Panc1 (cell line): ENCODE results near the gene C11orf98. TPM values are rescaled to one million over a fixed set of nuclear protein-coding genes. Genes with fewer than 3 reads are reported as not detected.

Experiments
- ATAC-seq: fragments of 200-7000 bp; cut with Tn5 transposase; 2 replicates; pipeline ENCODE4 v1.9.1; 2020; ENCODE audit warnings: mild to moderate bottlenecking, moderate library complexity
- BruUV-seq: library from RNA; stranded (reverse); fragments of 400-500 nt; replicated peaks from 2 replicates; lab custom pipeline; 2021; lab: Mats Ljungman, UMichigan
- CTCF ChIA-PET: fragments of 300-600 bp; sonication (Branson Sonifier 250); formaldehyde crosslinking; loops from one replicate; lab custom pipeline; 2022; ENCODE audit warnings: antibody characterized with exemption; lab: Charles Lee
- POLR2A ChIA-PET: fragments of 300-600 bp; sonication (Branson Sonifier 250); formaldehyde crosslinking; loops from one replicate; lab custom pipeline; 2022; ENCODE audit warnings: antibody characterized with exemption; lab: Charles Lee
- DNase-seq: peaks from one replicate; pipeline ENCODE4 v3.0.0-alpha.2; 2010; ENCODE audit warnings: low read depth, low spot score
- H3K27ac ChIP-seq: 2 replicates; pipeline ENCODE4 v1.5.1; 2011; ENCODE audit warnings: mild to moderate bottlenecking, low read length, inconsistent platforms
- H3K27me3 ChIP-seq: fragments of 200-500 bp; sonication (Bioruptor generic); 2 replicates; pipeline ENCODE4 v1.6.0; 2014; ENCODE audit warnings: low read length, inconsistent platforms; ENCODE audit not compliant: control insufficient read depth, insufficient read depth
- H3K36me3 ChIP-seq: fragments of 200-500 bp; sonication (Bioruptor generic); 2 replicates; pipeline ENCODE4 v1.5.1; 2014; ENCODE audit warnings: inconsistent platforms, mild to moderate bottlenecking, low read length, moderate library complexity; ENCODE audit not compliant: control insufficient read depth, insufficient read depth
- H3K4me1 ChIP-seq: 2 replicates; pipeline ENCODE4 v1.5.1; 2011; ENCODE audit warnings: inconsistent platforms, mild to moderate bottlenecking, low read length, moderate library complexity; ENCODE audit not compliant: control insufficient read depth, insufficient read depth
- H3K4me3 ChIP-seq, 2 experiments: 2 replicates each; pipeline ENCODE4 v1.5.1; 2011 to 2012; ENCODE audit warnings: low read depth in 2 of 2, low read length in 2 of 2, mild to moderate bottlenecking in 2 of 2, inconsistent platforms in 1 of 2, moderate library complexity in 1 of 2
- H3K9me3 ChIP-seq: fragments of 200-500 bp; sonication (Bioruptor generic); 2 replicates; pipeline ENCODE4 v1.5.1; 2014; ENCODE audit warnings: low read depth, mild to moderate bottlenecking, inconsistent platforms, low read length, moderate library complexity; ENCODE audit not compliant: control insufficient read depth, insufficient read depth
- POLR2AphosphoS5 ChIP-seq: IDR thresholded peaks from 2 replicates; pipeline ENCODE4 v1.6.1; 2012; ENCODE audit warnings: mild to moderate bottlenecking, low read depth, low read length, moderate library complexity
- SIN3A ChIP-seq: IDR thresholded peaks from 2 replicates; pipeline ENCODE4 v1.6.1; 2012; ENCODE audit warnings: low read depth, mild to moderate bottlenecking, low read length, moderate library complexity, borderline replicate concordance; ENCODE audit not compliant: insufficient read depth
- TCF7L2 ChIP-seq: IDR thresholded peaks from 2 replicates; pipeline ENCODE4 v1.6.1; 2011; ENCODE audit warnings: mild to moderate bottlenecking, low read depth, low read length, inconsistent platforms
- in situ Hi-C: cut with HindIII; loops from 2 replicates; pipeline ENCODE4 v1.10.0; 2016; ENCODE audit warnings: low sequenced_read_pairs, low pct_unique_long_range_greater_than_20kb
- intact Hi-C: fragments of 100-400 bp; cut with micrococcal nuclease; formaldehyde crosslinking; loops from one replicate; pipeline ENCODE4 v1.10.0; 2022; ENCODE audit not compliant: unreplicated experiment
- total RNA-seq: library from RNA; stranded (reverse); gene quantifications from one replicate; pipeline ENCODE4 v1.2.1, GENCODE V29; 2021; ENCODE audit not compliant: unreplicated experiment
- TF ChIP-seq, protein P1 (sequence below), 2 experiments: IDR thresholded peaks; 2 replicates each; pipeline ENCODE4 v1.6.1; 2011 to 2012; ENCODE audit warnings: low read depth in 2 of 2, control low read depth in 1 of 2, low read length in 1 of 2, mild to moderate bottlenecking in 1 of 2, moderate library complexity in 1 of 2; ENCODE audit not compliant: insufficient read depth in 1 of 2
- TF ChIP-seq, protein P2 (sequence below): fragments of 450-650 bp; IDR thresholded peaks from 2 replicates; pipeline ENCODE4 v1.5.1; 2017; ENCODE audit warnings: mild to moderate bottlenecking

Gene C11orf98
- total RNA-seq, 1 experiment from 2014 or later: 96.7 TPM

GRCh38 chr11:62622476-62623089 is 42.4 kb downstream of the C11orf98 start:
- TF ChIP-seq TCF7L2: no peak
- TF ChIP-seq, protein P1, sequence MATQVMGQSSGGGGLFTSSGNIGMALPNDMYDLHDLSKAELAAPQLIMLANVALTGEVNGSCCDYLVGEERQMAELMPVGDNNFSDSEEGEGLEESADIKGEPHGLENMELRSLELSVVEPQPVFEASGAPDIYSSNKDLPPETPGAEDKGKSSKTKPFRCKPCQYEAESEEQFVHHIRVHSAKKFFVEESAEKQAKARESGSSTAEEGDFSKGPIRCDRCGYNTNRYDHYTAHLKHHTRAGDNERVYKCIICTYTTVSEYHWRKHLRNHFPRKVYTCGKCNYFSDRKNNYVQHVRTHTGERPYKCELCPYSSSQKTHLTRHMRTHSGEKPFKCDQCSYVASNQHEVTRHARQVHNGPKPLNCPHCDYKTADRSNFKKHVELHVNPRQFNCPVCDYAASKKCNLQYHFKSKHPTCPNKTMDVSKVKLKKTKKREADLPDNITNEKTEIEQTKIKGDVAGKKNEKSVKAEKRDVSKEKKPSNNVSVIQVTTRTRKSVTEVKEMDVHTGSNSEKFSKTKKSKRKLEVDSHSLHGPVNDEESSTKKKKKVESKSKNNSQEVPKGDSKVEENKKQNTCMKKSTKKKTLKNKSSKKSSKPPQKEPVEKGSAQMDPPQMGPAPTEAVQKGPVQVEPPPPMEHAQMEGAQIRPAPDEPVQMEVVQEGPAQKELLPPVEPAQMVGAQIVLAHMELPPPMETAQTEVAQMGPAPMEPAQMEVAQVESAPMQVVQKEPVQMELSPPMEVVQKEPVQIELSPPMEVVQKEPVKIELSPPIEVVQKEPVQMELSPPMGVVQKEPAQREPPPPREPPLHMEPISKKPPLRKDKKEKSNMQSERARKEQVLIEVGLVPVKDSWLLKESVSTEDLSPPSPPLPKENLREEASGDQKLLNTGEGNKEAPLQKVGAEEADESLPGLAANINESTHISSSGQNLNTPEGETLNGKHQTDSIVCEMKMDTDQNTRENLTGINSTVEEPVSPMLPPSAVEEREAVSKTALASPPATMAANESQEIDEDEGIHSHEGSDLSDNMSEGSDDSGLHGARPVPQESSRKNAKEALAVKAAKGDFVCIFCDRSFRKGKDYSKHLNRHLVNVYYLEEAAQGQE (IDR thresholded peaks at IDR 0.05; ENCODE audit: insufficient read depth in 1 of 2, low read depth in 2 of 2, low read length in 1 of 2): no peak
- TF ChIP-seq, protein P2, sequence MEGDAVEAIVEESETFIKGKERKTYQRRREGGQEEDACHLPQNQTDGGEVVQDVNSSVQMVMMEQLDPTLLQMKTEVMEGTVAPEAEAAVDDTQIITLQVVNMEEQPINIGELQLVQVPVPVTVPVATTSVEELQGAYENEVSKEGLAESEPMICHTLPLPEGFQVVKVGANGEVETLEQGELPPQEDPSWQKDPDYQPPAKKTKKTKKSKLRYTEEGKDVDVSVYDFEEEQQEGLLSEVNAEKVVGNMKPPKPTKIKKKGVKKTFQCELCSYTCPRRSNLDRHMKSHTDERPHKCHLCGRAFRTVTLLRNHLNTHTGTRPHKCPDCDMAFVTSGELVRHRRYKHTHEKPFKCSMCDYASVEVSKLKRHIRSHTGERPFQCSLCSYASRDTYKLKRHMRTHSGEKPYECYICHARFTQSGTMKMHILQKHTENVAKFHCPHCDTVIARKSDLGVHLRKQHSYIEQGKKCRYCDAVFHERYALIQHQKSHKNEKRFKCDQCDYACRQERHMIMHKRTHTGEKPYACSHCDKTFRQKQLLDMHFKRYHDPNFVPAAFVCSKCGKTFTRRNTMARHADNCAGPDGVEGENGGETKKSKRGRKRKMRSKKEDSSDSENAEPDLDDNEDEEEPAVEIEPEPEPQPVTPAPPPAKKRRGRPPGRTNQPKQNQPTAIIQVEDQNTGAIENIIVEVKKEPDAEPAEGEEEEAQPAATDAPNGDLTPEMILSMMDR: no peak
- no peak for TF ChIP-seq POLR2AphosphoS5
- TF ChIP-seq SIN3A: no peak
- peak overlapping the region; percentile 97 for H3K27ac ChIP-seq
- H3K27me3 ChIP-seq: no peaks in the 10 kb centered on the region
- CTCF ChIA-PET: interaction anchor here (0.7 kb wide), 1 partner anchor 230 kb away, joined by 3 read pairs; no protein-coding TSS in a partner anchor
- POLR2A ChIA-PET: interaction anchor here (0.6 to 0.8 kb wide), 3 partner anchors 23 to 62 kb away, joined by 4 to 8 read pairs (median 5); no protein-coding TSS in a partner anchor
- peak overlapping the region; percentile 39 to 94; a peak in 3 of 4 replicates for H3K4me3 ChIP-seq
- ATAC-seq (no peak; the same call in 1 of the 2 replicates), DNase-seq (no peak)
- BruUV-seq: no TSS peak
- no peaks in the 10 kb centered on the region for H3K9me3 ChIP-seq
- intact Hi-C loops (no loop called here), in situ Hi-C loops (no loop called here)
- peaks cover 12% of the 10 kb centered on the region; the same call in 1 of the 2 replicates for H3K36me3 ChIP-seq
- peaks cover 14% of the 10 kb centered on the region for H3K4me1 ChIP-seq

DNA sequence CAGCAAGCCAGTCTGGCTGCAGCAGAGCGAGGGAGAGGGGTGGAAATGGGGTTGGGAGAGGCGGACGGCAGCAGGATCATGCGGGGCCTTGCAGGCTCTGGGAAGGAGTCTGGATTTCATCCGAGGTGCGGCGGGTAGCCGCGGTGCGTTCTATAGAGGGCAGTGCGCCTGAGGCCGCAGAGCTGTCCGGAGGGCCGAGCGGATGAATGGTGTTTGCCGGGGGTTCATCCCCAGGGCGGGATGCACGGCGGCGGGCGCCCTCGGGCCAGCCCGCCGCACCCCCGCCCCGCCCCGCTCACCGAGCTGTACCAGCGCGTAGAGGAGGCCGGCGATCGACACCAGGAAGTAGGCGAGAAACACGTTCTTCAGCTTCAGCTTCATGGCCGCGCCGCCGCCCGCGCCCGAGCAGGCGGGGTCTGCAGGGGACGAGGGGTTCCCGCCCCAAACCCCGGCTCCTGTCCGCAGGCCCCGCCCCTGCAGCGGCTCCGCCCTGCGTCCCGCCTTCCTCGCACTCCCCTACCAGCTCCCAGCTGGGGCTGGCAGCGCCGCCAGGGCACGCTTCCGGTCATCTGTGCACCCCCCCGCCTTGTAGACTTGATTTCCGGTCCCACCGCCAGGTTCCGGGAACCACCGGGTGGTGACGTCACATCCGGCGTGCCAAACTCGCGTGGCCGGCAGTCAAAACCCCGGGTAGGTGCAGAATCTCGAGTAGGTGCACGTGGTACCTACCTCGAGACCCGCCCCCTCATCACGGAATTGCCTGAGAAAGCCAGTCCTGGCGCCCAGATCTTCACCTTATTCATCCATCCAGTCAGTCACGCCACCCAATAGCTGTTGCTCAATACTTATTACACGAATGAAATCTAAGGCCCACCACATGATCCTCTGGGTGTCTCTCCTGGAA is 43.2 kb downstream of the C11orf98 start, which contains the start of gene B3GAT3:
B3GAT3 (minus strand) TSS at position 420 of the 904 bp plus-strand sequence; CDS start at position 381, 39 bp downstream.
- intact Hi-C loops: no loop called here
- ChIA-PET POLR2A (interaction anchor here (0.6 to 0.8 kb wide), 6 partner anchors 22 to 79 kb away, joined by 3 to 14 read pairs (median 4); no protein-coding TSS in a partner anchor), CTCF (interaction anchor here (0.7 kb wide), 1 partner anchor 229 kb away, joined by 3 read pairs; no protein-coding TSS in a partner anchor)
- peaks cover 8% of the 10 kb centered on the region; the same call in 1 of the 2 replicates for H3K36me3 ChIP-seq
- H3K4me1 ChIP-seq: peaks cover 14% of the 10 kb centered on the region
- in situ Hi-C loops: no loop called here
- peak within 1 kb of the TSS; percentile 98 for H3K27ac ChIP-seq
- DNase-seq: peak; percentile 85
- H3K27me3 ChIP-seq: no peaks in the 10 kb centered on the region
- no peak for TF ChIP-seq TCF7L2
- TF ChIP-seq POLR2AphosphoS5: peak; percentile 91
- TF ChIP-seq, protein P1 (IDR thresholded peaks at IDR 0.05; ENCODE audit: insufficient read depth in 1 of 2, low read depth in 2 of 2, low read length in 1 of 2): no peak
- peak; percentile 60; the same call in 1 of the 2 replicates for TF ChIP-seq SIN3A
- H3K9me3 ChIP-seq: no peaks in the 10 kb centered on the region
- BruUV-seq: no TSS peak
- H3K4me3 ChIP-seq: peak within 1 kb of the TSS; percentile 81 to 94
- ATAC-seq: peak; percentile 99
